ENCODE results near the gene PDE4B.

PDE4B gene

DNA sequence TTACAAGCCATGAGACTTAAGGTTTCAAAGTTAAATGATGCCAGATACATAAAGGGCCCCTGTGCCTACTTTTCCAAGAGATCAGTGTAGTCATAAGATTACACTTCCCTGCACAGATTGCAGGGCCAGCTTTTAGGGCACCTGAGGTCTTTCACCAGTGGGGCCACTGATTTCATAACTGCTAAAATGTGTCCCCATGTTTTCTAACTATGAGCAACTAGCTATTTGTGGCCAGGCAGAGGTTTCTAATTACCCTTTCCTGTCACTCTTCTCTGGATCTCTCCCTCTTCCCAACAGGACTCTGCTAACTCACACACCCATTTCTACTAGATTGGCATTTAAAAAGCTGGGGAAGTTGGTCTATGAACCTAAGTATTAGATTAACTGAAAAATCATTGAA is 534.2 kb downstream of the PDE4B start:
- DNase-seq: no peak

DNA sequence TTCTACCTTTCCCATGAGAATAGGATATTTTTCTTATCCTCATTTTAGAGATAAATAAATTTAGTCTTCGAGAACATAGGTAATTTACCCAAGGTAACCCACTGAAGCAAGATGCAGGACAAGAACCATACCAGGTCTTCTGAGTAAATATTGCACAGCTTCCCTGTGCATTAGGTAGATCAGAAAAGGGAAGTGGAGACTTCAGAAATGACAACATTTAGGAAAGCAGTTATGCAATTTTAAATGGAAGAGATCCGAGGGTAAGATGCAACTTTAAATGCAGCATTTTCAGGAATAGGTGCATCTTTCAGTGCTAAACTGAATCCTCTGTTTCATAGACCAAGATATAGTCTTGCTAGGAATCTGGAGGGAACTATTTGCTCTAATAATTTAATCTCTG is 534.9 kb downstream of the PDE4B start:
- DNase-seq: no peak

- no peak for DNase-seq
These were observed 536.2 kb downstream of the PDE4B start for GRCh38 chr1:66328896-66329295.

GRCh38 chr1:66330722-66331141 is 538.0 kb downstream of the PDE4B start:
- DNase-seq: no peak

- no peak for DNase-seq
These were observed 539.2 kb downstream of the PDE4B start for GRCh38 chr1:66331658-66332547.

- DNase-seq: no peak
These were observed 539.8 kb downstream of the PDE4B start for GRCh38 chr1:66332548-66332901.

- no peak for DNase-seq
These were observed 540.9 kb downstream of the PDE4B start for GRCh38 chr1:66333466-66334199.

- no peak for DNase-seq
These were observed 541.6 kb downstream of the PDE4B start for GRCh38 chr1:66334318-66334717.

DNA sequence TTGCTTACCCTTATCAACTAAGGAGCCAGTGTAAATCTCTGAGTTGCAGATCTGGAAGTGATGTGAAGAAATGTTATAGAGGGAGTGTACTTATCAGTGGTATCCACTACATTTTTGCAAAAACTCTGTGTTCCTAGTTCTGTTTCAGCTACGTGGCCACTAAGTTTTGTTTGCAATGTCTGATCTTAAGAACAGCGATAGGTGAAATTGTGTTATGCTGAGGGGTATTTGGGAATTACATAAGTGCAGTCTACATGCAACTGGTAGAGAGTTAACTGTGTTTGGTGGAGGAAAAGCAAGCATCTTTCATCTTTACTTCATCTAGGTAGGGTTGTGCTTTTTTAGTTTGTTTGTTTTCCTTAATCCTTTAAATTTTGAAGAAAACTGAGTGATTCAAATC is 542.4 kb downstream of the PDE4B start:
- DNase-seq: no peak

DNA sequence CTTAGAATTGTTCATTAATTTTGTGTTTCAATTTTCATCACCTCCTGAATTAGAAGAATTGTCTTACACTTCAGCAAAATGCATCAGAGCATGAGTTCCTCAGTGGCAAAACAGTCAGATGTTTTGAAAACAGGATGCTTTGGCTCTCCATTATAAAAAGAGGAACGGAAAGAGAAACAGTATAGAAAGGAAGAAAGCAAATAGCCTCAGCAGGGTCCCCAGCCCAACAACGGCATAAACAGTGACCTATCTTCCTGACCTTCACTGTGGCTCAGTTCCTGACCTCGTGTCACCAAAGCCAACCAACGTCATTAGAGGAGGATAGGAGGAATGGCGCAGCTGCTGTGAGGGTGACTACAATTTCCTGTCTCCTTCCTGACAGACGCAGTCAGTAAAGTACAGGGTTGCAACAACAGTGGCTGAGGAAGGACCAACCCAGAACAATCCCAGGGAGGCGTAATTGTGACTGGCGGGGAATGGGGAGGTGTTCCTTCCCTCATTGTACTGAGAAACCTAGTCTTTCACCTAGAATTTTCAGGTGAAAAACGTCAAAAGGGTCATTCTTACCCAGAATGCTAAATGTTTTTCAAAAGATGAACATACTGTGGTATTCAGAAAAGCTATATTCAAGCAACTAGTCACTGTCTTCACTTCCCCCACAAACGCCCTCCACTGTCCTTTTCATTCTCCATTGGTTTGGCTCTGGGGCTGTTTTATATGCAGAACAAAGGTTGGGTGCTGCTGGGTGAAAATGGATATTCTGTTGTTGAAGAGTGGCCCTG is 543.4 kb downstream of the PDE4B start:
- DNase-seq: no peak

- no peak for DNase-seq
These were observed 543.9 kb downstream of the PDE4B start for GRCh38 chr1:66336641-66336990.

GRCh38 chr1:66337249-66337648 is 544.6 kb downstream of the PDE4B start:
- no peak for DNase-seq

DNA sequence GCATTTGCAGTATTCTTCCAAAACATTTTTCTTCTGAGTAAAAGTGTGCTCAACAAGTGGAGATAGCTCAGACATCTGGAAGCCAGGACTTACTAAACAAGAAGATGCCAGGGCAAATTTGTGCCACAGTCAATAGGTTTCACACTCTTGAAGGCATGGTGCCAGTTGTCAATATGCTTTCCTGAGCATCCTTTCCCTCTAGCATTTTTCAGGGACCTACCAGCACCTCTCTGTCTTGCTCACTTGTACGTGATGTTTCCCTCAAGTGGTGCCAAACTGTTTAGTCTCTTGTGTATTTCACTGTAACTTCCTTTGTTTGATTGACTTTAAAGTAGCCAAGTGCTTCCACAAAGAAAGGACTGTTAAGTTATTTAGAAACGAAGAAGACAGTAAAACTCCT is 547.2 kb downstream of the PDE4B start:
- DNase-seq: no peak

DNA sequence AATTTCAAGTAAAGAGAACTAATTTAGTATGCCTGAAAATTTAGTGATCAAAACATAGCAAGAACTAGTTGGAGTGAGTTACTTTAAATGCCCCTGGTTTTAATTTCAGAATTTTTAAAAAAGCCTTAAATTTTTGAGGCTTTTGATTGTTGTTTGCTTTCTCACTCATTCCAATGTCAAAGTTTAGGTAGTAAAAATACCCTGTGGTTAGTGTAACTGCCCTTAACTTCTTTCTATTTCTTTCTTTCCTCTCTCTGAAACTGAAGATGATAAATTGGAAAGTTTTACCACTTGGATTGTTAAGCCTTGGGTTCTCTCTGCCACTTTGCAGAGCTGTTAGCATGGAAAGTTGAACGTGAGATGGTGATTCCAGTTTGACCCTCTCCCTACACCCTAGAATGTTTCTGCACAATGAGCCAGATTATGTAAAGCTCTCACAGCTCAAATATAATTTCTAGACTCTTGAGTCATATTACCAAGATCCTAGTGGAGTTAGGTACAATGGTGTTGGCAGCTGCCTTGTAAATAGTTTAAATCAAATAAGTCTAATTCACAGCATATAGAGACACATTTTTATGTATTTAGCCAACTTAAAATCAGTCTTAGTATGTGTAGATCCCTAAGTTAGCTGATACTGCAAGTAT is 548.9 kb downstream of the PDE4B start:
- DNase-seq: no peak

DNA sequence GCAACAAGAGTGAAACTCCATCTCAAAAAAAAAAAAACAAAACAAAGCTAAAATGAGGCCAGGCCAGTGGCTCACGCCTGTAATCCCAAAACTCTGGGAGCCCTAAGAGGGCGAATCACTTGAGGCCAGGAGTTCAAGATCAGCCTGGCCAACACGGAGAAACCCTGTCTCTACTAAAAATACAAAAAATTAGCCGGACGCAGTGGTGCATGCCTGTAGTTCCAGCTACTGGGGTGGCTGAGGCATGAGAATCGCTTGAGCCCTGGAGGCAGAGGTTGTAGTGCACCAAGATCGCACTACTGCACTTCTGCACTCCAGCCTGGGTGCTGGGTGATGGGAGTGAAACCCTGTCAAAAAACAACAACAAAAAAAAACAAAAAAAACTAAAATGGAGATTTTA is 550.0 kb downstream of the PDE4B start:
- no peak for DNase-seq

DNA sequence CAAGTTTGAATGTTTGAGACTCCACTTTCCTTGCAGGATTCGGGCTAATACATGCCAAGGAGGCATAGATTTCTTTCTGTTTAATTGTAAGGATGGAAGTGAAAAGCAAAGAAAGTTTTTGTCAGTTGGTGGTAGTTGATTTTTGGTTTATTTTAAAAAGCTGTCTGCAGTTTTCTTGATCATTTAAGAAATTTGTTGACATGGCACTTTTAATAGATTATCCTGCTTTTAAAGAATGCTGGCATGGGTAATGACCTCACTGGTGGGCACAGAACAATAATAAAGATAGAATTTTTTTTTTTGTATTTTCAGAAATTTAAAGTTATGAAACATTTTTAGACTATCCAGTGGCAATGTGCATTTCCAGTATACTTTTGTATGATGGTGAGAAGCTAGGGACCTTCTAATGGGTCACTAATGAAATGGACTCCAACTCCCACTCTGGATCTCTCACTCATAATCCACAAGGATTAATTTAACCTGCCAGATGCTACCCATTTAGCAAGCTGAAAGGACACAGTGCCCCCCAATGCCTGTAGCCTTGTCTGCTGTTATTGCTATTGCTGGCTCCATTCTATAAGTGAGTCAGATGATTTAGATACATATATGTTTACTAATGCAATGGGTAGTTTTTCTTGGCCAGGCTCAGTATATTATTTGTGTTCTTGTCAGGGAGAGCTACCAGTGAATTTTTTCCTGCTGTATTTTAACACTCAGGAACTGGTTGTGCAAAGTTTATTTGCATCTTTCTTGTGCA is 551.1 kb downstream of the PDE4B start:
- no peak for DNase-seq

- DNase-seq: no peak
These were observed 553.5 kb downstream of the PDE4B start for GRCh38 chr1:66346057-66346795.

GRCh38 chr1:66346873-66347272 is 554.2 kb downstream of the PDE4B start:
- DNase-seq: no peak

- DNase-seq: no peak
These were observed 556.1 kb downstream of the PDE4B start for GRCh38 chr1:66348776-66349175.

GRCh38 chr1:66349242-66349641 is 556.5 kb downstream of the PDE4B start:
- no peak for DNase-seq

GRCh38 chr1:66350001-66350547 is 557.4 kb downstream of the PDE4B start:
- no peak for DNase-seq
